ENCODE data around the gene LRRC75A. TPM values are rescaled to one million over a fixed set of nuclear protein-coding genes. Genes with fewer than 3 reads are reported as not detected.

The LRRC75A gene
- total RNA-seq, 1 donor from 2014 or later, result 1.7 TPM

DNA sequence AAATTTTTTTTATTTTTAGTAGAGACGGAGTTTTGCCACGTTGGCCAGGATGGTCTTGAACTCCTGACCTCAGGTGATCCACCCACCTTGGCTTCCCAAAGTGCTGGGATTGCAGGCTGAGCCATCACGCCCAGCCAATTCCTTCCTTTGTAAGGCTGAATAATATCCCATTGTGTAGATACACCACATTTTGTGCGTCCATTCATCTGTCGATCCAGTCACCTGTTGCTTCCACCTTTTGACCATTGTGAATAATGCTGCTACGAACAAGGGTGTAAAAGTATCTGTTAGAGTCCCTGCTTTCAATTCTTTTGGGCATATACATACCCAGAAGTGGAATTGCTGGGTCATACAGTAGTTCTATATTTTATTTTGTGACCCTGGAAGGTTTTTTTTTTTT lies 61.3 kb downstream of the LRRC75A start:
- intact Hi-C loops (cut with DNase I), result loop anchor here (10.0 kb wide), 1 partner anchor 146 kb away; no protein-coding TSS in a partner anchor
- no peak for TF ChIP-seq CTCF (IDR thresholded peaks at IDR 0.05)
- TF ChIP-seq POLR2AphosphoS5 (IDR thresholded peaks at IDR 0.05; ENCODE audit: insufficient read depth in 1 of 2, low read depth in 1 of 2), result no peak
- no peak for TF ChIP-seq POLR2A (IDR thresholded peaks at IDR 0.05)
- Histone ChIP-seq H3K4me3 (no peak overlapping the region), H3K27ac (no peak overlapping the region), H3K27me3 (no peaks in the 10 kb centered on the region), H3K9me3 (no peaks in the 10 kb centered on the region), H3K4me1 (no peaks in the 10 kb centered on the region), H3K36me3 (peaks cover 0 to 11% of the 10 kb centered on the region in 2 donors)
- no peak for DNase-seq (ENCODE audit: extremely low spot score in 2 of 2)

DNA sequence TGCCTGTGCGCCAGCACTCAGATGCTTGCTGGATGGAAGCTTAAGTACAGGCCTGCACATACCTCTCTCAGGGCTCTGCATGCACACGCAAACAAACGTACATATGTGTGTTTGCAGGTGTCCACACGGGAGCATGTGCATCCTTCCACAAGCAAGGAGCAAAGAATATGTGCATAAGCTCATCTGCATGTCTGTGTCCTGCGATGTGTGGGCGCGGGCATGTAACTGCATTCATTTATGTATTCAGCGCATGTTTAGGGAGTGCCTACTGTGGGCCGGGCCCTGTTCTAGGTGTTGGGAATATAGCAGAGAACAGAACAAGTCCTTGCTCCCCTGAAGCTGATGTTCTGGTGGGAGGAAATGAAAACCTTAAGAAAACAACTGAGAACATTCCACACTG lies 62.9 kb downstream of the LRRC75A start:
- no peaks in the 10 kb centered on the region for H3K4me1 ChIP-seq
- no peaks in the 10 kb centered on the region for H3K27me3 ChIP-seq
- intact Hi-C loops (cut with DNase I), result no loop called here
- no peak overlapping the region for H3K4me3 ChIP-seq
- DNase-seq (ENCODE audit: extremely low spot score in 2 of 2), result no peak
- no peaks in the 10 kb centered on the region for H3K9me3 ChIP-seq
- no peak overlapping the region for H3K27ac ChIP-seq
- TF ChIP-seq POLR2AphosphoS5 (IDR thresholded peaks at IDR 0.05; ENCODE audit: insufficient read depth in 1 of 2, low read depth in 1 of 2) (no peak), CTCF (IDR thresholded peaks at IDR 0.05) (no peak), POLR2A (IDR thresholded peaks at IDR 0.05) (no peak)
- peaks cover 0 to 11% of the 10 kb centered on the region in 2 donors for H3K36me3 ChIP-seq

GRCh38 chr17:16428098-16428882 lies 63.7 kb downstream of the LRRC75A start:
- no peaks in the 10 kb centered on the region for H3K4me1 ChIP-seq
- H3K36me3 ChIP-seq, result peaks cover 0 to 16% of the 10 kb centered on the region in 2 donors
- DNase-seq (ENCODE audit: extremely low spot score in 2 of 2), result no peak
- TF ChIP-seq CTCF (IDR thresholded peaks at IDR 0.05) (no peak), POLR2A (IDR thresholded peaks at IDR 0.05) (no peak), POLR2AphosphoS5 (IDR thresholded peaks at IDR 0.05; ENCODE audit: insufficient read depth in 1 of 2, low read depth in 1 of 2) (no peak)
- intact Hi-C loops (cut with DNase I), result no loop called here
- no peak overlapping the region for H3K27ac ChIP-seq
- H3K9me3 ChIP-seq, result no peaks in the 10 kb centered on the region
- no peak overlapping the region for H3K4me3 ChIP-seq
- H3K27me3 ChIP-seq, result no peaks in the 10 kb centered on the region

- TF ChIP-seq CTCF (IDR thresholded peaks at IDR 0.05), result no peak
- TF ChIP-seq POLR2A (IDR thresholded peaks at IDR 0.05), result no peak
- no peak for TF ChIP-seq POLR2AphosphoS5 (IDR thresholded peaks at IDR 0.05; ENCODE audit: insufficient read depth in 1 of 2, low read depth in 1 of 2)
- Histone ChIP-seq H3K9me3 (no peaks in the 10 kb centered on the region), H3K27me3 (no peaks in the 10 kb centered on the region), H3K36me3 (peaks cover 0 to 25% of the 10 kb centered on the region in 2 donors), H3K4me3 (no peak overlapping the region), H3K4me1 (no peaks in the 10 kb centered on the region), H3K27ac (no peak overlapping the region)
- DNase-seq (ENCODE audit: extremely low spot score in 2 of 2), result no peak
- intact Hi-C loops (cut with DNase I), result no loop called here
These were observed 65.0 kb downstream of the LRRC75A start for GRCh38 chr17:16427020-16427419.

Measured in vagina (tissue), 2 donors.